Glutamatergic neuron (in vitro differentiated cells): ENCODE results near the gene ZNF548. TPM values are rescaled to one million over a fixed set of nuclear protein-coding genes. Genes with fewer than 3 reads are reported as not detected.
A peak's percentile ranks its signal among the peaks of the same experiment; 100 is the strongest.

Experiments
- DNase-seq: peaks from one replicate; pipeline ENCODE4 v3.0.0; 2022
- H3K27ac Mint-ChIP-seq: one replicate; pipeline ENCODE4 v1.8.0; 2020; ENCODE audit warnings: mild to moderate bottlenecking, mixed read lengths, inconsistent platforms; ENCODE audit not compliant: unreplicated experiment
- H3K27me3 Mint-ChIP-seq: one replicate; pipeline ENCODE4 v1.8.0; 2020; ENCODE audit warnings: mild to moderate bottlenecking, moderate library complexity, mixed read lengths, inconsistent platforms; ENCODE audit not compliant: unreplicated experiment
- H3K36me3 Mint-ChIP-seq: one replicate; pipeline ENCODE4 v1.8.0; 2020; ENCODE audit warnings: mild to moderate bottlenecking, mixed read lengths, inconsistent platforms; ENCODE audit not compliant: unreplicated experiment
- H3K4me1 Mint-ChIP-seq: one replicate; pipeline ENCODE4 v1.8.0; 2020; ENCODE audit warnings: mild to moderate bottlenecking, low read depth, mixed read lengths, inconsistent platforms; ENCODE audit not compliant: unreplicated experiment
- H3K4me3 Mint-ChIP-seq: one replicate; pipeline ENCODE4 v1.8.0; 2020; ENCODE audit warnings: mild to moderate bottlenecking, mixed read lengths, inconsistent platforms; ENCODE audit not compliant: unreplicated experiment
- H3K9me3 Mint-ChIP-seq: one replicate; pipeline ENCODE4 v1.8.0; 2020; ENCODE audit warnings: mild to moderate bottlenecking, moderate library complexity, mixed read lengths, inconsistent platforms; ENCODE audit not compliant: unreplicated experiment
- total RNA-seq: library from RNA; stranded (reverse); fragmentation: NEBNext Ultra II Directional; extraction: Animal tissue kit (Norgen Biotek cat#: 25700); gene quantifications from one replicate; pipeline ENCODE4 v1.2.1, GENCODE V29; 2021; ENCODE audit not compliant: unreplicated experiment
- TF ChIP-seq, protein P1 (sequence below): fragments of 200-600 bp; sonication (generic); IDR thresholded peaks from one replicate; pipeline ENCODE4 v1.5.0; 2021; ENCODE audit not compliant: partially characterized antibody, unreplicated experiment

Gene ZNF548
- total RNA-seq, 1 donor from 2014 or later, result 35.4 TPM

- peaks cover 11% of the 10 kb centered on the region for H3K36me3 Mint-ChIP-seq
- DNase-seq, result peak; percentile 91
These were observed 21.4 kb downstream of the ZNF548 start, which contains the start of gene ZNF17 for GRCh38 chr19:57410877-57411671. TSS of gene ZNF17 (plus strand) at chr19:57411161. CDS start at chr19:57413616, 2,455 bp downstream.

DNA sequence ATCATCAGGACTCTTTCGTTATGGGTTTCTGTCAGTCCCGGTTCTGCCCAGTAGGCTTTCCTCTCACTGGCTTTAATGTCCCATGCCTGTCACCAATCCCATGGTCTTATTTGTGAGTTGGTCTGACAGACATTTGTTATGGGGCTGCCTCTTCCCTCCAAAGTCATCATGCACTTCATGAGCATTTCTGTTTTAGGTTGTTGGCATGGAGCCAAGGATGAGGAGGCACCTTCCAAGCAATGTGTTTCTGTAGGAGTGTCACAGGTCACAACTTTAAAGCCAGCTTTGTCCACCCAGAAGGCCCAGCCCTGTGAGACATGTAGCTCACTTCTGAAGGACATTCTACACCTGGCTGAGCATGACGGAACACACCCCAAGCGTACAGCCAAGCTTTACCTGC lies 29.8 kb downstream of the ZNF548 start:
- peaks cover 16% of the 10 kb centered on the region for H3K36me3 Mint-ChIP-seq

More at GRCh38 chr19:57410877-57411671, 21.4 kb downstream of the ZNF548 start, which contains the start of gene ZNF17:
- H3K9me3 Mint-ChIP-seq, result peaks cover 1% of the 10 kb centered on the region
- TF ChIP-seq, protein P1, sequence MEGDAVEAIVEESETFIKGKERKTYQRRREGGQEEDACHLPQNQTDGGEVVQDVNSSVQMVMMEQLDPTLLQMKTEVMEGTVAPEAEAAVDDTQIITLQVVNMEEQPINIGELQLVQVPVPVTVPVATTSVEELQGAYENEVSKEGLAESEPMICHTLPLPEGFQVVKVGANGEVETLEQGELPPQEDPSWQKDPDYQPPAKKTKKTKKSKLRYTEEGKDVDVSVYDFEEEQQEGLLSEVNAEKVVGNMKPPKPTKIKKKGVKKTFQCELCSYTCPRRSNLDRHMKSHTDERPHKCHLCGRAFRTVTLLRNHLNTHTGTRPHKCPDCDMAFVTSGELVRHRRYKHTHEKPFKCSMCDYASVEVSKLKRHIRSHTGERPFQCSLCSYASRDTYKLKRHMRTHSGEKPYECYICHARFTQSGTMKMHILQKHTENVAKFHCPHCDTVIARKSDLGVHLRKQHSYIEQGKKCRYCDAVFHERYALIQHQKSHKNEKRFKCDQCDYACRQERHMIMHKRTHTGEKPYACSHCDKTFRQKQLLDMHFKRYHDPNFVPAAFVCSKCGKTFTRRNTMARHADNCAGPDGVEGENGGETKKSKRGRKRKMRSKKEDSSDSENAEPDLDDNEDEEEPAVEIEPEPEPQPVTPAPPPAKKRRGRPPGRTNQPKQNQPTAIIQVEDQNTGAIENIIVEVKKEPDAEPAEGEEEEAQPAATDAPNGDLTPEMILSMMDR, result no peak
- H3K27ac Mint-ChIP-seq, result peak within 1 kb of the TSS; percentile 69
- peaks cover 5% of the 10 kb centered on the region for H3K4me1 Mint-ChIP-seq
- peaks cover 2% of the 10 kb centered on the region for H3K27me3 Mint-ChIP-seq
- peak within 1 kb of the TSS; percentile 87 for H3K4me3 Mint-ChIP-seq

DNA sequence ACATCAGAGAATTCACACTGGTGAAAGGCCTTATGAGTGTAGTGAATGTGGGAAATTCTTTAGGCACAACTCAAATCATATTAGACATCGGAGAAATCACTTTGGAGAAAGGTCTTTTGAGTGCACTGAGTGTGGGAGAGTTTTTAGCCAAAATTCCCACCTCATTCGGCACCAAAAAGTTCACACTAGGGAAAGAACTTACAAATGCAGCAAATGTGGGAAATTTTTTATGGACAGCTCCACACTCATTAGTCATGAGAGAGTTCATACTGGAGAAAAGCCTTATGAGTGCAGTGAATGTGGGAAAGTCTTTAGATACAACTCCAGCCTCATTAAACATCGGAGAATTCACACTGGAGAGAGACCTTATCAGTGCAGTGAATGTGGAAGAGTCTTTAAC lies 31.4 kb downstream of the ZNF548 start:
- Mint-ChIP-seq H3K36me3 (peaks cover 5% of the 10 kb centered on the region), H3K27me3 (no peaks in the 10 kb centered on the region), H3K4me1 (no peaks in the 10 kb centered on the region), H3K4me3 (no peak overlapping the region), H3K27ac (no peak overlapping the region), H3K9me3 (peaks cover 2% of the 10 kb centered on the region)
- TF ChIP-seq, protein P1, result no peak
- no peak for DNase-seq

More for the DNA sequence above, 29.8 kb downstream of the ZNF548 start:
- DNase-seq, result no peak
- TF ChIP-seq, protein P1, result no peak
- H3K4me3 Mint-ChIP-seq, result no peak overlapping the region
- H3K4me1 Mint-ChIP-seq, result no peaks in the 10 kb centered on the region
- peaks cover 2% of the 10 kb centered on the region for H3K27me3 Mint-ChIP-seq
- peaks cover 3% of the 10 kb centered on the region for H3K9me3 Mint-ChIP-seq
- H3K27ac Mint-ChIP-seq, result no peak overlapping the region

GRCh38 chr19:57434386-57435061 lies 44.9 kb downstream of the ZNF548 start:
- H3K27me3 Mint-ChIP-seq, result peaks cover 8% of the 10 kb centered on the region
- DNase-seq, result peak; percentile 44

More at GRCh38 chr19:57434386-57435061, 44.9 kb downstream of the ZNF548 start:
- H3K27ac Mint-ChIP-seq, result peak overlapping the region; percentile 94
- H3K36me3 Mint-ChIP-seq, result peaks cover 20% of the 10 kb centered on the region
- H3K9me3 Mint-ChIP-seq, result peaks cover 12% of the 10 kb centered on the region
- TF ChIP-seq, protein P1, result no peak
- H3K4me1 Mint-ChIP-seq, result peaks cover 12% of the 10 kb centered on the region
- peak overlapping the region; percentile 92 for H3K4me3 Mint-ChIP-seq
